ENCODE data around the gene FCER2. TPM values are rescaled to one million over a fixed set of nuclear protein-coding genes. Genes with fewer than 3 reads are reported as not detected.

Gene FCER2
- total RNA-seq, 4 donors from 2014 or later: not detected

GRCh38 chr19:7668842-7669241 is 33.1 kb downstream of the FCER2 start, which contains the start of gene RETN:
RETN (plus strand) TSS chr19:7669049; CDS start chr19:7669327, 278 bp downstream.
- H3K9me3 ChIP-seq: no peaks in the 10 kb centered on the region
- intact Hi-C loops (cut with DNase I): no loop called here
- no peak within 1 kb of the TSS for H3K27ac ChIP-seq
- peaks cover 0 to 82% (median 0%) of the 10 kb centered on the region in 4 donors for H3K27me3 ChIP-seq
- WGBS, 2 donors: 40 to 80% methylated on average over 1 of the region's 9 CpGs
- DNase-seq: no peak
- no peaks in the 10 kb centered on the region for H3K36me3 ChIP-seq
- TF ChIP-seq POLR2A (IDR thresholded peaks at IDR 0.05): no peak
- H3K4me1 ChIP-seq: peaks cover 0 to 11% (median 0%) of the 10 kb centered on the region in 3 donors
- H3K4me3 ChIP-seq: no peak within 1 kb of the TSS

GRCh38 chr19:7665076-7665475 is 36.9 kb downstream of the FCER2 start:
- Histone ChIP-seq H3K27ac (no peak overlapping the region), H3K4me1 (peaks cover 0 to 6% (median 0%) of the 10 kb centered on the region in 3 donors), H3K4me3 (no peak overlapping the region), H3K36me3 (no peaks in the 10 kb centered on the region), H3K9me3 (no peaks in the 10 kb centered on the region), H3K27me3 (peaks cover 0 to 61% (median 0%) of the 10 kb centered on the region in 4 donors)
- no peak for DNase-seq
- intact Hi-C loops (cut with DNase I): no loop called here
- no peak for TF ChIP-seq POLR2A (IDR thresholded peaks at IDR 0.05)
- no peak for TF ChIP-seq CTCF (IDR thresholded peaks at IDR 0.05)
- WGBS, 2 donors: 36 to 41% methylated on average over 4 of the region's 4 CpGs

- TF ChIP-seq POLR2A (IDR thresholded peaks at IDR 0.05): no peak
- no peak for TF ChIP-seq CTCF (IDR thresholded peaks at IDR 0.05)
- WGBS, 2 donors: 74 to 75% methylated on average over 6 to 7 of the region's 7 CpGs
- intact Hi-C loops (cut with DNase I): no loop called here
- Histone ChIP-seq H3K4me1 (peaks cover 0 to 3% (median 0%) of the 10 kb centered on the region in 3 donors), H3K4me3 (no peak overlapping the region), H3K36me3 (no peaks in the 10 kb centered on the region), H3K27me3 (peaks cover 0 to 49% (median 0%) of the 10 kb centered on the region in 4 donors), H3K27ac (no peak overlapping the region), H3K9me3 (no peaks in the 10 kb centered on the region)
- no peak for DNase-seq
Measured at GRCh38 chr19:7663706-7664105, 38.2 kb downstream of the FCER2 start.

GRCh38 chr19:7662657-7663056 is 39.3 kb downstream of the FCER2 start:
- H3K27me3 ChIP-seq: peaks cover 0 to 47% (median 0%) of the 10 kb centered on the region in 4 donors
- no peak for TF ChIP-seq POLR2A (IDR thresholded peaks at IDR 0.05)
- no peak for TF ChIP-seq CTCF (IDR thresholded peaks at IDR 0.05)
- H3K4me1 ChIP-seq: peaks cover 0 to 5% (median 0%) of the 10 kb centered on the region in 3 donors
- DNase-seq: no peak
- H3K27ac ChIP-seq: no peak overlapping the region
- H3K36me3 ChIP-seq: no peaks in the 10 kb centered on the region
- H3K4me3 ChIP-seq: no peak overlapping the region
- intact Hi-C loops (cut with DNase I): no loop called here
- H3K9me3 ChIP-seq: no peaks in the 10 kb centered on the region
- WGBS, 2 donors: 56 to 73% methylated on average over 12 to 14 of the region's 14 CpGs

GRCh38 chr19:7661744-7662538 is 40.0 kb downstream of the FCER2 start:
- Histone ChIP-seq H3K36me3 (no peaks in the 10 kb centered on the region), H3K27me3 (peaks cover 0 to 42% (median 0%) of the 10 kb centered on the region in 4 donors), H3K9me3 (no peaks in the 10 kb centered on the region), H3K27ac (no peak overlapping the region), H3K4me1 (peaks cover 0 to 10% (median 0%) of the 10 kb centered on the region in 3 donors), H3K4me3 (no peak overlapping the region)
- intact Hi-C loops (cut with DNase I): no loop called here
- WGBS, 2 donors: 62 to 68% methylated on average over 7 to 8 of the region's 8 CpGs
- TF ChIP-seq CTCF (IDR thresholded peaks at IDR 0.05) (no peak), POLR2A (IDR thresholded peaks at IDR 0.05) (no peak)
- no peak for DNase-seq

Data from esophagus squamous epithelium (tissue), 5 donors.